Neuronal stem cell (in vitro differentiated cells): ENCODE results near the gene ARMCX1. TPM values are rescaled to one million over a fixed set of nuclear protein-coding genes. Genes with fewer than 3 reads are reported as not detected.
A peak's percentile ranks its signal among the peaks of the same experiment; 100 is the strongest.
"Not testable (repeated sequence)": the region's sequence is repeated elsewhere in the genome, so short reads cannot be mapped to it uniquely, and the experiment has no call there.

ENCODE experiments used
- DNase-seq: peaks from one replicate; pipeline ENCODE4 v3.0.0-alpha.2; 2013; ENCODE audit warnings: low spot score
- H2AFZ ChIP-seq: one replicate; pipeline ENCODE4 v1.6.1; 2013; ENCODE audit warnings: mild to moderate bottlenecking, low read length, inconsistent platforms
- H2AK5ac ChIP-seq: 2 replicates; pipeline ENCODE4 v1.6.1; 2013; ENCODE audit warnings: low read depth, mild to moderate bottlenecking, inconsistent platforms, low read length, moderate library complexity, mixed read lengths
- H2BK120ac ChIP-seq: 2 replicates; pipeline ENCODE4 v1.6.1; 2013; ENCODE audit warnings: low read depth, mild to moderate bottlenecking, inconsistent platforms, low read length, moderate library complexity, mixed read lengths
- H2BK12ac ChIP-seq: one replicate; pipeline ENCODE4 v1.6.1; 2013; ENCODE audit warnings: low read length, inconsistent platforms
- H2BK15ac ChIP-seq: 2 replicates; pipeline ENCODE4 v1.6.1; 2013; ENCODE audit warnings: mild to moderate bottlenecking, low read length, inconsistent platforms, mixed read lengths
- H2BK5ac ChIP-seq: one replicate; pipeline ENCODE4 v1.6.1; 2013; ENCODE audit warnings: inconsistent platforms, mild to moderate bottlenecking, low read length, moderate library complexity
- H3K14ac ChIP-seq: one replicate; pipeline ENCODE4 v1.6.1; 2013; ENCODE audit warnings: low read length, inconsistent platforms
- H3K18ac ChIP-seq: 2 replicates; pipeline ENCODE4 v1.6.1; 2013; ENCODE audit warnings: low read length, inconsistent platforms
- H3K23ac ChIP-seq: 2 replicates; pipeline ENCODE4 v1.6.1; 2013; ENCODE audit warnings: low read depth, mild to moderate bottlenecking, mixed read lengths, low read length, inconsistent platforms; ENCODE audit not compliant: poor library complexity
- H3K27ac ChIP-seq: replicated peaks from 3 replicates; pipeline ENCODE4 v1.5.1; 2013; ENCODE audit warnings: low read length, inconsistent platforms
- H3K27me3 ChIP-seq, 3 experiments: 2 replicates each; pipeline ENCODE4 v1.6.1; 2013; ENCODE audit warnings: low read length in 3 of 3, mild to moderate bottlenecking in 2 of 3, inconsistent platforms in 1 of 3, low read depth in 1 of 3, mixed read lengths in 1 of 3, moderate library complexity in 1 of 3; ENCODE audit not compliant: control insufficient read depth in 3 of 3, insufficient read depth in 3 of 3
- H3K36me3 ChIP-seq, 2 donors: replicated peaks in 1 of 2; 2 replicates each; pipeline ENCODE4 v1.6.1; 2013; ENCODE audit warnings: low read length in 2 of 2; ENCODE audit not compliant: control insufficient read depth in 2 of 2, insufficient read depth in 2 of 2
- H3K4ac ChIP-seq: 2 replicates; pipeline ENCODE4 v1.6.1; 2013; ENCODE audit warnings: inconsistent platforms, mild to moderate bottlenecking, low read length, moderate library complexity
- H3K4me1 ChIP-seq, 2 donors: 1 replicate in 1 of 2; 2 replicates in 1 of 2; pipeline ENCODE4 v1.6.1; 2013; ENCODE audit warnings: low read length in 2 of 2, low read depth in 1 of 2; ENCODE audit not compliant: control insufficient read depth in 2 of 2, insufficient read depth in 1 of 2
- H3K4me2 ChIP-seq: one replicate; pipeline ENCODE4 v1.6.1; 2013; ENCODE audit warnings: mild to moderate bottlenecking, low read length, inconsistent platforms; ENCODE audit not compliant: insufficient read depth, poor library complexity, severe bottlenecking
- H3K4me3 ChIP-seq, 2 donors: 2 replicates each; pipeline ENCODE4 v1.5.1; 2013; ENCODE audit warnings: low read length in 2 of 2, mild to moderate bottlenecking in 2 of 2, inconsistent platforms in 1 of 2, moderate library complexity in 1 of 2
- H3K79me1 ChIP-seq: one replicate; pipeline ENCODE4 v1.6.1; 2013; ENCODE audit warnings: low read depth, mild to moderate bottlenecking, inconsistent platforms, low read length, moderate library complexity
- H3K9ac ChIP-seq: one replicate; pipeline ENCODE4 v1.6.1; 2013; ENCODE audit warnings: mild to moderate bottlenecking, low read depth, low read length, inconsistent platforms; ENCODE audit not compliant: poor library complexity
- H3K9me3 ChIP-seq, 2 donors: replicated peaks in 1 of 2; 2 replicates each; pipeline versions ENCODE3 to v1.6.1; 2013; ENCODE audit warnings: low read length in 2 of 2, mild to moderate bottlenecking in 2 of 2, inconsistent platforms in 1 of 2, low read depth in 1 of 2, mixed read lengths in 1 of 2, moderate library complexity in 1 of 2; ENCODE audit not compliant: control insufficient read depth in 2 of 2, insufficient read depth in 1 of 2
- H4K8ac ChIP-seq: one replicate; pipeline ENCODE4 v1.6.1; 2013; ENCODE audit warnings: low read depth, mild to moderate bottlenecking, inconsistent platforms, low read length, moderate library complexity
- H4K91ac ChIP-seq: one replicate; pipeline ENCODE4 v1.6.1; 2013; ENCODE audit warnings: low read length, low read depth, mild to moderate bottlenecking, inconsistent platforms; ENCODE audit not compliant: poor library complexity
- WGBS, 2 donors: extraction: QIAGEN DNeasy Blood & Tissue Kit; methylation state at CpG; one replicate each; pipeline ENCODE4 v1.1.7; 2013; ENCODE audit warnings: missing lambda C conversion rate in 2 of 2, mixed read lengths in 1 of 2; ENCODE audit not compliant: insufficient read length in 2 of 2, insufficient replicate concordance in 1 of 2; ENCODE audit errors: extremely low coverage in 2 of 2; 5-methylcytosine and 5-hydroxymethylcytosine counted together
- polyA plus RNA-seq, 2 experiments: library from polyadenylated mRNA; stranded (reverse); fragments of 200-250 nt; gene quantifications; one replicate each; pipeline ENCODE4 v1.2.3, GENCODE V29; 2013

Gene ARMCX1
- 35.7 TPM for polyA plus RNA-seq (2013, experiment 1 of 2)
- polyA plus RNA-seq (2013, experiment 2 of 2), result 36.3 TPM

GRCh38 chrX:101550362-101550750 is at the start of gene ARMCX1:
ARMCX1 (plus strand) TSS chrX:101550547; CDS start chrX:101552931, 2,384 bp downstream.
- Histone ChIP-seq H3K9me3 (no peaks in the 10 kb centered on the region), H3K23ac (no peak within 1 kb of the TSS), H4K8ac (no peak within 1 kb of the TSS), H3K9ac (peak within 1 kb of the TSS; percentile 83), H2BK120ac (no peak within 1 kb of the TSS), H3K27ac (peak within 1 kb of the TSS; percentile 86), H2BK5ac (no peak within 1 kb of the TSS), H3K4me3 (peak within 1 kb of the TSS; percentile 47 to 88), H3K79me1 (no peaks in the 10 kb centered on the region), H3K36me3 (peaks cover 2 to 6% of the 10 kb centered on the region in 2 donors), H3K4me1 (peaks cover 0 to 2% of the 10 kb centered on the region in 2 donors), H3K27me3 (no peaks in the 10 kb centered on the region), H3K4ac (no peak within 1 kb of the TSS), H4K91ac (no peak within 1 kb of the TSS), H3K18ac (peak within 1 kb of the TSS; percentile 90), H3K14ac (peak within 1 kb of the TSS; percentile 56), H2AFZ (peak within 1 kb of the TSS; percentile 60), H2BK12ac (no peak within 1 kb of the TSS), H2AK5ac (no peak within 1 kb of the TSS), H3K4me2 (peak within 1 kb of the TSS; percentile 60), H2BK15ac (no peak within 1 kb of the TSS)
- peak; percentile 36 for DNase-seq
- WGBS, 2 donors, result no CpG with 5 or more reads among the region's 20 CpGs

- not testable (repeated sequence) for H2AK5ac ChIP-seq, H3K4me1 ChIP-seq, DNase-seq, H2AFZ ChIP-seq, H3K27me3 ChIP-seq, H3K27ac ChIP-seq, H2BK5ac ChIP-seq, H2BK12ac ChIP-seq, H3K9ac ChIP-seq, H3K14ac ChIP-seq, H4K8ac ChIP-seq, H2BK15ac ChIP-seq, H3K18ac ChIP-seq, H3K4ac ChIP-seq, H3K79me1 ChIP-seq, H3K4me2 ChIP-seq, H4K91ac ChIP-seq, H2BK120ac ChIP-seq, H3K4me3 ChIP-seq, H3K9me3 ChIP-seq, H3K23ac ChIP-seq
- no CpG with 5 or more reads among the region's 1 CpG for WGBS, 2 donors
- H3K36me3 ChIP-seq, result peaks cover 5 to 20% of the 10 kb centered on the region in 2 donors
Observed at GRCh38 chrX:101502929-101503328, 47.4 kb upstream of the ARMCX1 start.

GRCh38 chrX:101507372-101507771 is 43.0 kb upstream of the ARMCX1 start:
- H2AFZ ChIP-seq, result no peak overlapping the region
- no peak overlapping the region for H3K4ac ChIP-seq
- H4K91ac ChIP-seq, result no peak overlapping the region
- no peak overlapping the region for H3K14ac ChIP-seq
- H3K18ac ChIP-seq, result no peak overlapping the region
- H3K36me3 ChIP-seq, result peaks cover 0 to 4% of the 10 kb centered on the region in 2 donors
- no peaks in the 10 kb centered on the region for H3K27me3 ChIP-seq
- no peak overlapping the region for H3K27ac ChIP-seq
- no peaks in the 10 kb centered on the region for H3K79me1 ChIP-seq
- no peak overlapping the region for H3K23ac ChIP-seq
- no peaks in the 10 kb centered on the region for H3K4me1 ChIP-seq
- no peak overlapping the region for H2BK5ac ChIP-seq
- H3K9me3 ChIP-seq, result no peaks in the 10 kb centered on the region
- H3K9ac ChIP-seq, result no peak overlapping the region
- H4K8ac ChIP-seq, result no peak overlapping the region
- H3K4me2 ChIP-seq, result no peak overlapping the region
- no peak overlapping the region for H2AK5ac ChIP-seq
- no peak overlapping the region for H2BK15ac ChIP-seq
- no peak overlapping the region for H2BK120ac ChIP-seq
- H2BK12ac ChIP-seq, result no peak overlapping the region
- no peak for DNase-seq
- no peak overlapping the region for H3K4me3 ChIP-seq

GRCh38 chrX:101507986-101508385 is 42.4 kb upstream of the ARMCX1 start:
- Histone ChIP-seq H3K4me3 (no peak overlapping the region), H4K8ac (no peak overlapping the region), H3K79me1 (no peaks in the 10 kb centered on the region), H3K18ac (no peak overlapping the region), H3K4me2 (no peak overlapping the region), H3K9me3 (no peaks in the 10 kb centered on the region), H3K9ac (no peak overlapping the region), H3K4me1 (no peaks in the 10 kb centered on the region), H3K23ac (no peak overlapping the region), H2BK15ac (no peak overlapping the region), H2AK5ac (no peak overlapping the region), H3K27ac (no peak overlapping the region), H2BK120ac (no peak overlapping the region), H3K36me3 (peaks cover 0 to 4% of the 10 kb centered on the region in 2 donors), H4K91ac (no peak overlapping the region), H2AFZ (no peak overlapping the region), H3K27me3 (no peaks in the 10 kb centered on the region), H2BK12ac (no peak overlapping the region), H2BK5ac (no peak overlapping the region), H3K4ac (no peak overlapping the region), H3K14ac (no peak overlapping the region)
- no peak for DNase-seq
- no CpG with 5 or more reads among the region's 4 CpGs for WGBS, 2 donors
